Panc1 (cell line): Measurements from ENCODE around the gene COL5A2. TPM values are rescaled to one million over a fixed set of nuclear protein-coding genes. Genes with fewer than 3 reads are reported as not detected.

ENCODE experiments used
- ATAC-seq: fragments of 200-7000 bp; cut with Tn5 transposase; 2 replicates; pipeline ENCODE4 v1.9.1; 2020; ENCODE audit warnings: mild to moderate bottlenecking, moderate library complexity
- BruUV-seq: library from RNA; stranded (reverse); fragments of 400-500 nt; replicated peaks from 2 replicates; lab custom pipeline; 2021; lab: Mats Ljungman, UMichigan
- CTCF ChIA-PET: fragments of 300-600 bp; sonication (Branson Sonifier 250); formaldehyde crosslinking; loops from one replicate; lab custom pipeline; 2022; ENCODE audit warnings: antibody characterized with exemption; lab: Charles Lee
- POLR2A ChIA-PET: fragments of 300-600 bp; sonication (Branson Sonifier 250); formaldehyde crosslinking; loops from one replicate; lab custom pipeline; 2022; ENCODE audit warnings: antibody characterized with exemption; lab: Charles Lee
- DNase-seq: peaks from one replicate; pipeline ENCODE4 v3.0.0-alpha.2; 2010; ENCODE audit warnings: low read depth, low spot score
- H3K27ac ChIP-seq: 2 replicates; pipeline ENCODE4 v1.5.1; 2011; ENCODE audit warnings: mild to moderate bottlenecking, low read length, inconsistent platforms
- H3K27me3 ChIP-seq: fragments of 200-500 bp; sonication (Bioruptor generic); 2 replicates; pipeline ENCODE4 v1.6.0; 2014; ENCODE audit warnings: low read length, inconsistent platforms; ENCODE audit not compliant: control insufficient read depth, insufficient read depth
- H3K36me3 ChIP-seq: fragments of 200-500 bp; sonication (Bioruptor generic); 2 replicates; pipeline ENCODE4 v1.5.1; 2014; ENCODE audit warnings: inconsistent platforms, mild to moderate bottlenecking, low read length, moderate library complexity; ENCODE audit not compliant: control insufficient read depth, insufficient read depth
- H3K4me1 ChIP-seq: 2 replicates; pipeline ENCODE4 v1.5.1; 2011; ENCODE audit warnings: inconsistent platforms, mild to moderate bottlenecking, low read length, moderate library complexity; ENCODE audit not compliant: control insufficient read depth, insufficient read depth
- H3K4me3 ChIP-seq, 2 experiments: 2 replicates each; pipeline ENCODE4 v1.5.1; 2011 to 2012; ENCODE audit warnings: low read depth in 2 of 2, low read length in 2 of 2, mild to moderate bottlenecking in 2 of 2, inconsistent platforms in 1 of 2, moderate library complexity in 1 of 2
- H3K9me3 ChIP-seq: fragments of 200-500 bp; sonication (Bioruptor generic); 2 replicates; pipeline ENCODE4 v1.5.1; 2014; ENCODE audit warnings: low read depth, mild to moderate bottlenecking, inconsistent platforms, low read length, moderate library complexity; ENCODE audit not compliant: control insufficient read depth, insufficient read depth
- CTCF ChIP-seq: fragments of 450-650 bp; IDR thresholded peaks from 2 replicates; pipeline ENCODE4 v1.5.1; 2017; ENCODE audit warnings: mild to moderate bottlenecking
- POLR2AphosphoS5 ChIP-seq: IDR thresholded peaks from 2 replicates; pipeline ENCODE4 v1.6.1; 2012; ENCODE audit warnings: mild to moderate bottlenecking, low read depth, low read length, moderate library complexity
- REST ChIP-seq, 2 experiments: IDR thresholded peaks; 2 replicates each; pipeline ENCODE4 v1.6.1; 2011 to 2012; ENCODE audit warnings: low read depth in 2 of 2, control low read depth in 1 of 2, low read length in 1 of 2, mild to moderate bottlenecking in 1 of 2, moderate library complexity in 1 of 2; ENCODE audit not compliant: insufficient read depth in 1 of 2
- SIN3A ChIP-seq: IDR thresholded peaks from 2 replicates; pipeline ENCODE4 v1.6.1; 2012; ENCODE audit warnings: low read depth, mild to moderate bottlenecking, low read length, moderate library complexity, borderline replicate concordance; ENCODE audit not compliant: insufficient read depth
- TCF7L2 ChIP-seq: IDR thresholded peaks from 2 replicates; pipeline ENCODE4 v1.6.1; 2011; ENCODE audit warnings: mild to moderate bottlenecking, low read depth, low read length, inconsistent platforms
- in situ Hi-C: cut with HindIII; loops from 2 replicates; pipeline ENCODE4 v1.10.0; 2016; ENCODE audit warnings: low sequenced_read_pairs, low pct_unique_long_range_greater_than_20kb
- intact Hi-C: fragments of 100-400 bp; cut with micrococcal nuclease; formaldehyde crosslinking; loops from one replicate; pipeline ENCODE4 v1.10.0; 2022; ENCODE audit not compliant: unreplicated experiment
- total RNA-seq: library from RNA; stranded (reverse); gene quantifications from one replicate; pipeline ENCODE4 v1.2.1, GENCODE V29; 2021; ENCODE audit not compliant: unreplicated experiment

The COL5A2 gene
- total RNA-seq, 1 experiment from 2014 or later: 144 TPM

GRCh38 chr2:189083606-189084005 is 96.0 kb downstream of the COL5A2 start:
- no peak for DNase-seq
- Histone ChIP-seq H3K4me1 (peaks cover 8% of the 10 kb centered on the region), H3K4me3 (no peak overlapping the region), H3K9me3 (no peaks in the 10 kb centered on the region), H3K27ac (0 out of 2 replicates have a peak overlapping the region, but pooled peaks have one; percentile 12), H3K27me3 (no peaks in the 10 kb centered on the region), H3K36me3 (peaks cover 33% of the 10 kb centered on the region)
- ATAC-seq: no peak
- no TSS peak for BruUV-seq
- intact Hi-C loops: no loop called here
- ChIA-PET CTCF (no interaction called here), POLR2A (no interaction called here)
- TF ChIP-seq TCF7L2 (no peak), POLR2AphosphoS5 (no peak), REST (IDR thresholded peaks at IDR 0.05; ENCODE audit: insufficient read depth in 1 of 2, low read depth in 2 of 2, low read length in 1 of 2) (no peak), CTCF (no peak)
- in situ Hi-C loops: no loop called here

GRCh38 chr2:189083106-189083505 is 96.5 kb downstream of the COL5A2 start:
- intact Hi-C loops: no loop called here
- POLR2A ChIA-PET: no interaction called here

More at GRCh38 chr2:189083106-189083505, 96.5 kb downstream of the COL5A2 start:
- Histone ChIP-seq H3K4me1 (peaks cover 8% of the 10 kb centered on the region), H3K27ac (no peak overlapping the region), H3K27me3 (no peaks in the 10 kb centered on the region), H3K4me3 (no peak overlapping the region), H3K36me3 (peaks cover 33% of the 10 kb centered on the region), H3K9me3 (no peaks in the 10 kb centered on the region)
- TF ChIP-seq REST (IDR thresholded peaks at IDR 0.05; ENCODE audit: insufficient read depth in 1 of 2, low read depth in 2 of 2, low read length in 1 of 2) (no peak), TCF7L2 (no peak), POLR2AphosphoS5 (no peak), SIN3A (no peak), CTCF (no peak)
- in situ Hi-C loops: no loop called here
- CTCF ChIA-PET: no interaction called here
- DNase-seq (no peak), ATAC-seq (no peak)
- BruUV-seq: no TSS peak
